GM15510 (cell line): ENCODE results near the gene CAMK2A.

Source experiments
- POLR2A ChIP-seq: IDR thresholded peaks from 3 replicates; pipeline ENCODE4 v1.6.1; 2011; ENCODE audit warnings: borderline replicate concordance; ENCODE audit not compliant: insufficient read length; ENCODE audit errors: extremely low read depth

The CAMK2A gene

DNA sequence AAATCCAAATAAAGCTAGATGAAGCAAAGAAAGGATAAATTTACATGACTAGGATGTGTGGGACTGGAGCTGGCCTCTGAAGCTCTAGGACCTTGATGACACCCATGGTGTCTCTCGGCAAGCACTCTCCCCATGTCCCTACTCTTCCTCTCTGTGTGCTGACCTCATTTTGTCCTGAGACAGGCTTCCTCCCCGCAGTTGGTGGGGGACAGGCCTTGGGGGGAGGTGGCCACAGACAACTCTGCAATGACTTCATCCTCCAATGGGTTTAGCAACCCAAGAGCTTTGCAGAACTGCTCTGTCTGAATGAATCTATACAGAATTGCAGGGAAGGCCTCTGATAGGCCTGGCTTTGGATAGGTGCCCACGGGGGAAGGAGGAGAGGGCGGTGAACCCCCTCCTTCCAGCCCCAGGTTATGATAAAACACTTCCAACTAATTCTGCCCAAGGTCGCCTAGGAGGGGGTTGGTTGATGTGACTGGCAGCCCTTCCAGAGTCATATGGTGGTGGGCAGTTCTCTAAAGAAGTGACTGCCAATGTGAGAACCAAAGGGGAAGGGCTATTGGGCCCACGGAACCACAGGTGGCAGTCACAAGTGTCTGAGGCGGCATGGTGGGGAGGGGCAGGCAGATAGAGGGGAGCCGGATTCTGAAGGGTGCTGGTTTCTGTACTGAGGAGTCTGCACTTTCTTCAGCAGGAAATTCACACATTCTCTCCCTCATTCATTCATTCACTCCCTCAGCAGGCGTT, 93.7 kb downstream of the CAMK2A start:
- no peak for TF ChIP-seq POLR2A

DNA sequence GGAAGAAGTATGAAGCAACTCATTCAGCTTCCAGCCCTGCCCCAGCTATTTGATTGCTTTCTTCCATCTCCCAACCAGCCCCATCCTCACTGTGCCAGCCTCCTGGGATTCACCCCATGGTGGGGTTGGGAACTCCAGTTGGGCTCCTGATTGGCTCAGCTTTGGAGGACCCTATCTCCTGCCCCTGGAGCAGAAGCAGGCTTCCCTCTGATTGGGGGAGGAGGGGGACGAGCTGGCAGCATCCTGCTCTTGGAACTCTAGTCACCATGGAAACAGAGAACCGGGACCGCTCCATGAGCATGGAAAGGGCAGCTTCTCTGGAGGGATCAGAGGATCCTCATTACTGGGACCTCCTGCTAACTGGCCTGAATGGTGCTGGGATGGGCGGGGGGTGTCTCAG, 97.1 kb downstream of the CAMK2A start:
- TF ChIP-seq POLR2A: no peak

DNA sequence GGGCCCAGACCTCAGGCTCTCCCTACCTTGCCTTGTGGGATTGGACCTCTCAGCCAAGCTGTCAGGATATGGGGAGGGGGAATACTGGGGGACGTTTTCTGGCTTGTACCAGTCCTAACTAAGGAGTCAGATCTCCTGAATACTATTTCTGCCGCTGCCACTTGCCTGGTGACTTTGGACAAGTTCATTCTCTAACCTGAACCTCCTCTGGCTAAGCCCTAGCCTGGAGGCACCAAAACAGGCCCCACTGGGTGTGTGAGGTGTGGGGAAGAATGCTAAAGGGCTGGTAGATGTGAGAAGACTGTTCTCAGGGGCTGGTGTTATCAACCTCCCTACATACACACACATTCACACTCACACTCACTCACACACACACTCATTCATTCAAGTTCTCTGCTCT, 98.6 kb downstream of the CAMK2A start:
- TF ChIP-seq POLR2A: no peak

DNA sequence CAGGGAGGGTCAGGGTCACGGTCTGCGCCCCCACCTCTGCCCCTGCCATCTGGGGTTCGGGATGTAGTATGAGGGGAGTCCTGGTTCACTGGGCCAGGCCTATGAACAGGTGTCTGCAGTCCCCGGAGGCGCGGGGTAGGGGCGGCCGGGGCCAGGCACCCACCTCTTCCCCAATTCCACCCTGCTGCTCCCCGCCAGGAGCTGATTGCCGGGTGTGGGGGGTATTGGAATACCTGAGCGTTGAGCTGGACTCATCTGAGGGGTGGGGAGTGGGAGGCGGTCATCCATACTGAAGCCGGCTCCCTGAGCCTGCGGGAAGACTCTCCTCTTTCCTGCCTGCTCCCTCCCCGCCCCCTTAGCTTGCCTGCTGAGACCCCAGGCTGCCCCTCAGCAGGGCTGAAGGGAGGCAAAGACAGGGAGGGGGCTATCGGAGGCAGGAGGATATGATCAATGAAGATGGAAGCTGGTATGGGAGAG, 99.0 kb downstream of the CAMK2A start:
- no peak for TF ChIP-seq POLR2A

DNA sequence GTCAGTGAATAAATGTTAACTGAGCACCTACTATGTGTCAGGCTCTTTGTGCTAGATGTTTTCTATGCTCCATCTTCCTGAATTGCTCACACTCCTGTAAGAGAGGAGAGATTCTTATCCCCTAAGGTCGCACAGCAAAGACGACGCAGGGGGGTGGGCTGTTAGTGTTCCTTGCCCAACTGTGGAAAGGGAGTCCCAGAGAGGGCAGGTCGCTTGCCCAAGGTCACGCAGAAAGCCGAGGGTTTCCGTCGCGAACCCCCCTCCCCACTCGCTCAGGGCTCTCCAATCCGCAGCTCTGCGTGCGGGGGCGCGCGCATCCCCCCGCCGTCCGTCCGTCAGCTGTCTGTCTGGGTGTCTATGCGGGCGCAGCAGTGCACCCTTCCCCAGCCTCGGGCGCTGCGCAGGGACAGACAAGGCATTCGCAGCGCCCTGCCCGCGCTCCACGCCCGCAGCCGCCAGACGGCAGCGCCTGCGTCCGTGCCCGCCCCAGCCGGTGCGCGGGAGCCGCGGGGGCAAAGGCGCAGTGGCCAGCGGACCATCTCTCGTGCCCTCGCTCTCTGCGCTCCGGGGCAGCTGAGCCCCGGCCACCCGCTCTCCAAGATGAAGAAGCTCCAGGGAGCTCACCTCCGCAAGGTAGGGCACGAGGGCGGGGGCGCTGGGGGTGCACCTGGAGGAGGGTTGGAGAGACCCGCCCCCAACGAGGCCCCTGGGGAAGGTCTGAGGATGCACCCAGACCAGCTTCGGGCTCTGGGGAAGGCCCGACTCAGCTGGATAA, 99.7 kb downstream of the CAMK2A start, which contains the start of gene SLC6A7:
TSS of gene SLC6A7 (plus strand) at position 335 of the 775 bp plus-strand sequence. CDS start at position 601, 266 bp downstream.
- TF ChIP-seq POLR2A: no peak

DNA sequence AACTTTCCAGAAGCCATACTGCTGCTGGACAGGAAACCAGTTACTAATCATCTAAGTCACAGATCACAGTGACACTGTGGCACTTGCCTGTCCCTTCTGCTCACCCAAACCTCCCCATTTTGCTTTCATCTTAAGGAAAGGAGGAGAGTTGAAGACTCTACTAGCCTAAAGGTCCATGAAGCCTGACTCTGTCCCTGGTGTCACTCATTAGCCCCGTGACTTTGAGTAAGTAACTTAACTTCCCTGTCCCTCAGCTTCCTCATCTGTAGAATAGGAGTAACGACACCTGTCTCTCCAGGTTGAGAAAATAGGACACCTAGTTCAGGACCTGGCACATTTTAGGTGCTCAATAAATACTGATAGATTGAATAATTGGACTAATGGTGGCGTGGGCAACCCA, 100.2 kb downstream of the CAMK2A start:
- no peak for TF ChIP-seq POLR2A

DNA sequence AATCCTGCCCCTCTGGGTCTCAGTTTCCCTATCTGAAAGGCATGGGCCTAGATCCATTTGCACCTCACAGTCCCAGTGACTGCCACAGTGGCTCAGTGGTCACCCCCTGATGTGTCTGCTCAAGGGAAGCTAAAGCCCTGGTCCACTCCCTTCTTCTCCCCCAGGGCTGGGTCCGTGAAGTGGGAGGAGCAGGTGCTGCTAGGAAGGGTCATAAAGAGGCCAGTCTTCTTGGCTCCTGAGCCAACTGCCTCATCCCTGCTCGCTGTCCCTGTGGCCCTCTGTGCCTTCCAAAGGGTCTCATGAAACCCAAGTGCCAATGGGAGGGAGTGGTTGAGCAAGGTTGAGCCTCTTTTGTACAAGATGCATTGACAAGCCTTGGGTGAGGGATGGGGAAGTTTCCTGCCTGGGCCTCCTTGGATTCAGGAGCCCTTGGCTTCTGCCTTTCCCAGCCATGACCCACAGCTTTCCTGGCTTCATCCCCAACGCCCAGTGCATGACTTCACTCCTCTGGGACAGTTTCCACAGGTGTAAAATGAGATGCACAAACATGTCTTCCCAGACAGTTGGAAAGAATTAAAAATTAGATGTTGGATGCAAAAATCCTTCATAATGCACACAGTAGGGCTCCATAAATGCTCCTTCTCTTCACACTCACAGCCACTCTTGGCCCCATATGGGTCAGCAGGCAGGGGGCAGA, 101.3 kb downstream of the CAMK2A start:
- no peak for TF ChIP-seq POLR2A

DNA sequence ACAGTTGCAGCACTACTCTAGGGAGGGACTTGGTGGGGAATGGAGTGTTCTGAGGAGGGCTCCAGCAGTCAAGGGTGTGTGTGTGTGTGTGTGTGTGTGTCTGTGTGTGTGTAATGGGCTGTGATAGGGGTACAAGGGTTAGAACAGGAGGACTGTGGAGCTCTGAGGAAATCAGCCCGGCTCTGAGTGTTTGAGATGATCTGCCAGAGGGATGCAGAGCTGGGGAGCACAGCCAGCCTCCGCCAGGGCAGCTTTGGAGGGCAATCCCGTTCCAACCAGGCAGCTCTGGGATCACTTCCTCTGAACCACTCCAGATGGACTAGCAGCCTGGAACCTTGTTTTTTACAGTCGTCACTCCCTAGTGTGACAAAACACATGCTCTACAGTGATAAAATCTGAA, 102.7 kb downstream of the CAMK2A start:
- TF ChIP-seq POLR2A: no peak

DNA sequence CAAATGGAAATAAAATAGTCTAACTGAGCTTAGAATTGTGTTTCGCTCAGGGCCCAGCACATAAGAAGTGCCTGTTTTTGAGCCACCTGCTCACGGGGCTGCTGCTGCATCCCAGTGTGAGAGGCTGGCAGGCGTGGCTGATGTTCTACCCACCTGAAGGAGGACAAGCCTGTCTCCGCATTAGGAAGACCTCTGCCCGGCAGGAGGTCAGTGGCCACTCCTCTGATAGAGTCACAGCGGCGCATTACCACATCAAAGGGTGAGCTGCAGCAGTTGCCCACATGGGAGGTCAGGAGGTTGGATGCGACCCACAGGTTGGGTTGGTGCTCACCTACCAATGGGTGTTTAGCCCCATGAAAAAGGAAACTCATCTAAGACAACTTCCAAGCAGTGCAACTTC, 103.4 kb downstream of the CAMK2A start:
- no peak for TF ChIP-seq POLR2A

DNA sequence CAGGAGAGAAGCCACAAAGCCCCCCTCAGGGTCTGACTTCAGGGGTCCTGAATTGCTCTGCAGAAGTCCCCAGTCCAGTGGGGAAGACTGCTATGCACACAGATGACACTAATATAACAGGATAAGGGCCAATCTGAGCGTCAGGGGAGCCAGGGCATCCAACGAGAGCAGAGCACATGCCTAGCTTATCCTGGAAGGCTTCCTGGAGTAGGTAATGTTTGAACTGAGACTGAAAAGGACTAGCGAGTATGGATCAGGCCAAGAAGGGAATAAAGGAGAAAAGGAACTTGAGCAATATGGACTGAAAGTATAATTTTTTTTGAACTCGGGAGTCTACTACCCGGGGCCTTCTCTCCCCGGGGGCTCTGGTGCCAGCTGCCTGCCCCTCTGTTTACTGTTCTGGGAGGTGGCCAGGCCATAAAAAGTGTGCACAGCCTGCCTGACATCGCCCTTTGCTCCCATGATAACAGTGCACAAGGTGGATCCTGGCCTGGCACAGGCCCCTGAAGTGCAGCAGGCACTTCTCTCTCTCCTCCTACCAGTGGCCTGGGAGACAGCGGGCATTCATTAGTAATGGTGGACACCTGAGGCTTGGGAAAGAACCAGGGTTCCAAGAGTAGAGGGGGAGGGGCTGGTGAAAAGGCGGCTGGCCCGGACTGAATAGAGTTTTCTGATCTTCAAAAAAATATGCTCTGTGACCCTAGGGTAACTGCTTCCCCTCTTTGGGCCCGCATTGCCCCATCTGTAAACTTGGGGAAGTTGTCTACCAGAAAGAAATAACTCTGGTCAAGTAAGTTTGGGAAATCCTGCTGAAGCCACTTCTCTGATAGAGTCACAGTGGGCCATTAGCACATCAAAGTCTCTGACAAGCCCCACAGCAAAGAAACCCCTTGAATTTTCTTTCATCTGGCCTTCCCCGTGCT, 104.3 kb downstream of the CAMK2A start:
- no peak for TF ChIP-seq POLR2A

DNA sequence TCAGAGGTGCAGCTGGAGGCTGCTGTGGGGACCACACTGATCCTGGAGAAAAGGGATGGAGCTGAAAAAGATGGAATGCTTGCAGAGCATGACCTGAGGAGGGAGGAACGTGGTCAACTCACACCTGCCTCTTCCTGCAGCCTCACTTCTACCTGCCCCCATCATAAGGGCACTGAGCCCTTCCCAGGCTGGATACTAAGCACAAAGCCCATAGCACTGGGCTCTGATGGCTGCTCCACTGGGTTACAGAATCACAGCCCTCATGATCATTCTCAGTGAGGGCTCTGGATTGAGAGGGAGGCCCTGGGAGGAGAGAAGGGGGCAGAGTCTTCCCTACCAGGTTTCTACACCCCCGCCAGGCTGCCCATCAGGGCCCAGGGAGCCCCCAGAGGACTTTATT, 105.6 kb downstream of the CAMK2A start:
- TF ChIP-seq POLR2A: no peak

DNA sequence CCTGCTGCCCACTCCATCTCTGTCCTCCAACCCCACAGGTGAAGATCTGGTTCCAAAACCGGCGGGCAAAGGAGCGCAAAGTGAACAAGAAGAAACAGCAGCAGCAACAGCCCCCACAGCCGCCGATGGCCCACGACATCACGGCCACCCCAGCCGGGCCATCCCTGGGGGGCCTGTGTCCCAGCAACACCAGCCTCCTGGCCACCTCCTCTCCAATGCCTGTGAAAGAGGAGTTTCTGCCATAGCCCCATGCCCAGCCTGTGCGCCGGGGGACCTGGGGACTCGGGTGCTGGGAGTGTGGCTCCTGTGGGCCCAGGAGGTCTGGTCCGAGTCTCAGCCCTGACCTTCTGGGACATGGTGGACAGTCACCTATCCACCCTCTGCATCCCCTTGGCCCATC, 106.1 kb downstream of the CAMK2A start:
- no peak for TF ChIP-seq POLR2A

DNA sequence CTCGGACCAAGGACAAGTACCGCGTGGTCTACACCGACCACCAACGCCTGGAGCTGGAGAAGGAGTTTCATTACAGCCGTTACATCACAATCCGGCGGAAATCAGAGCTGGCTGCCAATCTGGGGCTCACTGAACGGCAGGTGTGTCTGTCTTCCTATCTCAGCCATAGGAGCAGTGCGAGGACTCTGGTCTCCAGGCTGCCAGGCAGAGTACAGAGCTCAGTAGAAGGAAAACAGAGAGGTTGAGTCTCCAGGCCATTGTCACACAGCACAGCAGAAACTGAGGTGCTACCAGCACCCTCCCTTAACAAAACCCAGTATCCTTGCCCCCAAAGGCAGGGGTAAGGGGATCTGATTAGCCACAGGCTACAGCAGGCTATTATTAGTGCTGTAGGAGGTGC, 106.8 kb downstream of the CAMK2A start:
- TF ChIP-seq POLR2A: no peak
